Dendritic cell treated with granulocyte-macrophage colony-stimulating factor and Interleukin-4, amounts not matched to agents 40 ng/mL and 50 ng/mL, for 4 days (primary cell): Measurements from ENCODE around the gene STAB2.

Experiments used
- H3K27ac Mint-ChIP-seq: one replicate; pipeline ENCODE4 v1.8.0; 2022; ENCODE audit warnings: mild to moderate bottlenecking, mixed read lengths
- H3K27me3 Mint-ChIP-seq: one replicate; pipeline ENCODE4 v1.8.0; 2022; ENCODE audit warnings: mild to moderate bottlenecking, mixed read lengths
- H3K36me3 Mint-ChIP-seq: one replicate; pipeline ENCODE4 v1.8.0; 2022; ENCODE audit warnings: low read depth, mixed read lengths
- H3K4me1 Mint-ChIP-seq: one replicate; pipeline ENCODE4 v1.8.0; 2022; ENCODE audit warnings: low read depth, mixed read lengths
- H3K4me3 Mint-ChIP-seq: one replicate; pipeline ENCODE4 v1.8.0; 2022; ENCODE audit warnings: mild to moderate bottlenecking, moderate library complexity, mixed read lengths
- H3K9me3 Mint-ChIP-seq: one replicate; pipeline ENCODE4 v1.8.0; 2022; ENCODE audit warnings: mixed read lengths
- intact Hi-C: fragments of 100-400 bp; cut with micrococcal nuclease; formaldehyde crosslinking; loops from one replicate; pipeline ENCODE4 v1.15.0; 2022

STAB2 gene

GRCh38 chr12:103768467-103769123 is 181.5 kb downstream of the STAB2 start:
- H3K36me3 Mint-ChIP-seq: peaks cover 6% of the 10 kb centered on the region

GRCh38 chr12:103769240-103769945 is 182.3 kb downstream of the STAB2 start:
- no peak overlapping the region for H3K4me3 Mint-ChIP-seq
- intact Hi-C loops: no loop called here
- peaks cover 6% of the 10 kb centered on the region for H3K36me3 Mint-ChIP-seq
- H3K27me3 Mint-ChIP-seq: no peaks in the 10 kb centered on the region
- H3K4me1 Mint-ChIP-seq: peaks cover 10% of the 10 kb centered on the region
- no peaks in the 10 kb centered on the region for H3K9me3 Mint-ChIP-seq
- no peak overlapping the region for H3K27ac Mint-ChIP-seq

More at GRCh38 chr12:103768467-103769123, 181.5 kb downstream of the STAB2 start:
- Mint-ChIP-seq H3K4me3 (no peak overlapping the region), H3K27me3 (no peaks in the 10 kb centered on the region), H3K27ac (no peak overlapping the region), H3K4me1 (peaks cover 10% of the 10 kb centered on the region), H3K9me3 (no peaks in the 10 kb centered on the region)
- intact Hi-C loops: no loop called here

- H3K4me3 Mint-ChIP-seq: no peak overlapping the region
- H3K27ac Mint-ChIP-seq: no peak overlapping the region
- no peaks in the 10 kb centered on the region for H3K9me3 Mint-ChIP-seq
- H3K27me3 Mint-ChIP-seq: no peaks in the 10 kb centered on the region
- peaks cover 8% of the 10 kb centered on the region for H3K36me3 Mint-ChIP-seq
- intact Hi-C loops: loop anchor here (1.0 to 5.0 kb wide), 2 partner anchors 99 to 336 kb away; no protein-coding TSS in a partner anchor
- H3K4me1 Mint-ChIP-seq: peaks cover 10% of the 10 kb centered on the region
Observed at GRCh38 chr12:103771466-103771865, 184.4 kb downstream of the STAB2 start.

- Mint-ChIP-seq H3K27me3 (no peaks in the 10 kb centered on the region), H3K36me3 (peaks cover 14% of the 10 kb centered on the region), H3K4me1 (peaks cover 10% of the 10 kb centered on the region), H3K4me3 (no peak overlapping the region), H3K27ac (no peak overlapping the region), H3K9me3 (no peaks in the 10 kb centered on the region)
- intact Hi-C loops: loop anchor here (2.0 to 5.0 kb wide), 2 partner anchors 156 to 335 kb away; no protein-coding TSS in a partner anchor
Observed at GRCh38 chr12:103772367-103773108, 185.5 kb downstream of the STAB2 start.

DNA sequence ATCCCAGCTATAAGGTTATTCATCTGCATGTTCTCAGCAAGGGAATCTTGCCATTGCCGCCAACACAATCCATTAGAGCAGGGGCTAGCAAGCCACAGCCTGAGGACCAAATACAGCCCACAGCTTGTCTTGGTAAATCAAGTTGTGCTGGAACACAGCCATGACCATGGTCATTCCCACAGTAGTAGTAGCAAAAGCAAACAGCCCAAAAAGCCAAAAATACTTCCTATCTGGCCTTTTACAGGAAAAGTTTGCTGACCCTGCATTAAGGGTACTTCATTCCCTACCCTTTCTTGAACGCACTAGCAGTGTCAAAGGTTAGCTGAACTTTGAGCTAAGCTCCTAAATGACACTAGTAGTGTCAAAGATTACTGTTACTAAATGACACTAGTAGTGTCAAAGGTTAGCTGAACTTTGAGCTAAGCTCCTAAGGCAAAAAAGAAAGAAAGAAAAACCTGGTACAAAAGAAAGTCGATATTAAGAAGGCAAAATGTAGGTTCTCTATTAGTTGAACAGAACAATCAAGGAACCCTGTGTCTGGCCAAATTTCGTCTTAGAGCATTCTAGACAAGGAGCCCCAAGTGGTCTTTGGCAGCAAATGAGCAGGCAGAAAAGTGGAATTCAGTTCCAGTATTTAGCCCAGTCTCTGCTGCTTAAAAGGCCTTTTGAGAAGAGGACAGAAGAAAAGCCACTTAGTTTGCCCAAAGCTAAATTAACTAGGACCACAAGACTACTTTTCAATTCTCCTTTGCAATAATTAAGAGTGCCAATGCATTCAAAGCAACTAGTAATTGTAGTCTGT is 186.2 kb downstream of the STAB2 start:
- H3K27ac Mint-ChIP-seq: no peak overlapping the region
- H3K36me3 Mint-ChIP-seq: peaks cover 20% of the 10 kb centered on the region
- H3K9me3 Mint-ChIP-seq: no peaks in the 10 kb centered on the region
- peaks cover 10% of the 10 kb centered on the region for H3K4me1 Mint-ChIP-seq
- no peak overlapping the region for H3K4me3 Mint-ChIP-seq
- intact Hi-C loops: loop anchor here (2.0 to 5.0 kb wide), 2 partner anchors 155 to 334 kb away; no protein-coding TSS in a partner anchor
- H3K27me3 Mint-ChIP-seq: no peaks in the 10 kb centered on the region

DNA sequence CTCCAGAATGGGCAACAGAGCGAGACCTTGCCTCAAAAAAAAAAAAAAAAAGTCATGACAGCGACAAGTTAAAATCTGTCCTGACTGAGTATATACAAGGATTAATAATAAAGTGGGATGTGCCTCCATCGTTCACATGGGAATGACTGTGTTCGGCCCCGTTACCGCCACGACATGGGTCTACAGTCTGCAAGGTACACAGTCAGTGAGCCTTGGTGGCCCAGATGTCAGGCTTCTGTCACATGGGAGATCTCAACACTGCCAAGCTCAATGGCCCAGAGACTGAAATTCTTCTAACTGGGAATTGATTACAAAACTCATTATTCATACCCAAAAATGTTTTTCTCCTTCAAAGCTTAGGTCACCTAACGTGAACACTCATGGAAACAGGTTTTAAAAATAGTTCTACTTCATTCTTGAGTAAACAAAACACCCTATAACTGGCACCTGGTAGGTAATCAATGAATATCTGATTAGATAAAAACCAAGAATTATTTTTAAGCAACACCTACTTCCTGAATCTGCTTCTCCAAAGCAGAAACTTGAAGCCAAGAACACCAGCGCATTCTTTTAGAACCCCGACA is 188.0 kb downstream of the STAB2 start:
- H3K9me3 Mint-ChIP-seq: no peaks in the 10 kb centered on the region
- H3K4me3 Mint-ChIP-seq: no peak overlapping the region
- no peaks in the 10 kb centered on the region for H3K4me1 Mint-ChIP-seq
- no peaks in the 10 kb centered on the region for H3K27me3 Mint-ChIP-seq
- peaks cover 37% of the 10 kb centered on the region for H3K36me3 Mint-ChIP-seq
- H3K27ac Mint-ChIP-seq: no peak overlapping the region
- intact Hi-C loops: loop anchor here (5.0 kb wide), 1 partner anchor 332 kb away; no protein-coding TSS in a partner anchor

DNA sequence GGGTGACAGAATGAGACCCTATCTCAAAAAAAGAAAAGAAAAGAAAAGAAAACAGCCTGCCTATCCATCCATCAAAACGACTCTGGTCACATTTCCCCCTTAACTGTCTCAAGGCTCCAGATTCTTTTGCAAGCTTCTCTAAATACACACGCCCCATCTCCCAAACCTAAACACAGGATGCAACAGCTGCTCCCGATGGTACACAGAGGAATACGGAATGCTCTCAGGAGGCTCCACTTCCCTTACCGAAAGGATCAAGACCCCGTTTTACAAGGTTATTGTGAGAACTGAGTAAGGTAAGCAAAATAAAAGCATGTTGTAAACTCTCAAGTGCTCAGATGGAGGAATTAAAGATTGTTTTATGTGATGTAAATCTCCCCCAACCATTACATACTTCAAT is 191.7 kb downstream of the STAB2 start:
- peaks cover 50% of the 10 kb centered on the region for H3K36me3 Mint-ChIP-seq
- no peaks in the 10 kb centered on the region for H3K27me3 Mint-ChIP-seq
- H3K4me1 Mint-ChIP-seq: no peaks in the 10 kb centered on the region
- no peak overlapping the region for H3K27ac Mint-ChIP-seq
- H3K9me3 Mint-ChIP-seq: no peaks in the 10 kb centered on the region
- H3K4me3 Mint-ChIP-seq: no peak overlapping the region
- intact Hi-C loops: no loop called here

DNA sequence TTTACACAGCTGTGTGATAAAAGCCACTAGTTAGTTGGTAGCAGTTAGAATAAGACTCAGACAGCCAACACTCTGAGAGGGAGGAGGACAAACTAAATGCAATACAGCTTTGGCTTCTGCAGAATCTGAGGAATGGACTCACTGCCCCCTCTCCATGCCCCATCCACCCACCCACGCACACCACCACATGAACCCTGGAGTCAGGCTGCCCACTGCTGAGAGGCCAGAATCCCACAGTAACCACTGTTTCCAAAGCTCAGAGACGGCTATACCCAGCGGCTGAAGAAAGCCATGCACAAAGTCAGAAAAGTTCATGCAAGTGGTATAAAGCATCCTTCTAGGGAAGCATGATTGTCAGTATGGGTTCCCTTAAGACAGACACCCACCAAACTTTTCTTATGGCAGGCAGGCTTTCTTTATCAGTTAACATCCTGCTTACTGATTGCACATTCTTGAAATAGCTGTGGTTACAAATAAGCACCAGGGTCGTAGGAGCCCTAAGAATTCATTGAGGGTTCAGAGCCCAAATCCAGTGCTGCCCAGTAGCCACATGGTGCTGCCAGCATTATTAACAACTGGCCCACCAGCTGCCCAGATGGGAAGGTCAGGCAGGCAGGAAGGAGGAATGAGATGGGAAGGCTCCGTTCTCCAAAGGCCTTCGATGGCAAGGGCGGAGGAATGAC is 192.5 kb downstream of the STAB2 start:
- H3K4me3 Mint-ChIP-seq: no peak overlapping the region
- H3K27me3 Mint-ChIP-seq: no peaks in the 10 kb centered on the region
- intact Hi-C loops: no loop called here
- H3K9me3 Mint-ChIP-seq: no peaks in the 10 kb centered on the region
- peaks cover 58% of the 10 kb centered on the region for H3K36me3 Mint-ChIP-seq
- H3K27ac Mint-ChIP-seq: no peak overlapping the region
- no peaks in the 10 kb centered on the region for H3K4me1 Mint-ChIP-seq

DNA sequence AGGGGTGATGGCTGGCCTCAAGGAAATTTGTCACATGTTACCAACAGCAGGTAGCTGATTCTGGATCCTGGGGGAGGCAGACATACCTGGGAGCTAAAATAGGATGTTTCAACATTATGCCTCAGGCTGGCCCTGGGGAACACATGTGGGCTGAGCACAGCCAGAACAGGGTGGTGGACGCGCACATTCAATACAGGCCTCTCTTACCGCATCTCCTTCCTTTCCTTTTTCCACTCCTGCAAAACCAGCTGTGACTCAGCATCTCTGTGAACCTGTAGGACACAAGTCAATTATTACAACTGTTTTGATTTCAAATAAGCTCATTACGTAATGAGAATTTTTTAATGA is 193.0 kb downstream of the STAB2 start:
- no peaks in the 10 kb centered on the region for H3K4me1 Mint-ChIP-seq
- H3K27ac Mint-ChIP-seq: no peak overlapping the region
- H3K27me3 Mint-ChIP-seq: no peaks in the 10 kb centered on the region
- H3K36me3 Mint-ChIP-seq: peaks cover 63% of the 10 kb centered on the region
- H3K4me3 Mint-ChIP-seq: no peak overlapping the region
- intact Hi-C loops: no loop called here
- H3K9me3 Mint-ChIP-seq: no peaks in the 10 kb centered on the region

GRCh38 chr12:103780992-103781391 is 193.9 kb downstream of the STAB2 start:
- H3K36me3 Mint-ChIP-seq: peaks cover 66% of the 10 kb centered on the region
- no peak overlapping the region for H3K4me3 Mint-ChIP-seq
- H3K9me3 Mint-ChIP-seq: no peaks in the 10 kb centered on the region
- H3K4me1 Mint-ChIP-seq: no peaks in the 10 kb centered on the region
- no peaks in the 10 kb centered on the region for H3K27me3 Mint-ChIP-seq
- intact Hi-C loops: no loop called here
- no peak overlapping the region for H3K27ac Mint-ChIP-seq

- Mint-ChIP-seq H3K4me1 (no peaks in the 10 kb centered on the region), H3K9me3 (no peaks in the 10 kb centered on the region), H3K27ac (no peak overlapping the region), H3K27me3 (no peaks in the 10 kb centered on the region), H3K36me3 (peaks cover 58% of the 10 kb centered on the region), H3K4me3 (no peak overlapping the region)
- intact Hi-C loops: no loop called here
Observed at GRCh38 chr12:103782399-103782798, 195.3 kb downstream of the STAB2 start.

GRCh38 chr12:103783744-103784664 is 196.9 kb downstream of the STAB2 start:
- Mint-ChIP-seq H3K9me3 (no peaks in the 10 kb centered on the region), H3K36me3 (peaks cover 43% of the 10 kb centered on the region), H3K4me1 (no peaks in the 10 kb centered on the region), H3K4me3 (no peak overlapping the region), H3K27me3 (no peaks in the 10 kb centered on the region), H3K27ac (no peak overlapping the region)
- intact Hi-C loops: no loop called here
